ENCODE results near the gene RXRB. TPM values are rescaled to one million over a fixed set of nuclear protein-coding genes. Genes with fewer than 3 reads are reported as not detected.

Gene RXRB
- total RNA-seq, 2 donors from 2014 or later, result 24.8 to 27.2 TPM

DNA sequence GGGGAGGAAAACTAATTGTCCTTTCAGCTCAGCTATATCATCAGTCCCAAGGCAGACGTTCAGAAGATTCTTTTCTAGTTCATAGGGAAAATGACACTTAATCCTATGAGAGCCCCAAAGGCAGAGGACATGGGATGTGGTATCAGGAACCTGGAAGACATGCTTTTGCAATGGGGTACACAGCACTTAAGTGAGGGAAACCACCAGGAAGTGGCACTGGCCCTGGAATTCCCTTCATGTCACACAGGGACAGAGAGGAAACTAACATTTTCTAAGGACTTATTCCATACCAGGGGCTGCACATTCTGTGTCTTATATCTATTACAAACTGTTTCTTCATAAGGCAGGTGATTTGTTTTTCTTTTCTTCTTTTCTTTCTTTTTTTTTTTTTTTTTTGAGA lies 43.0 kb upstream of the RXRB start:
- 56 to 60% methylated on average over 1 of the region's 1 CpG for WGBS, 2 experiments (ENCODE audit: insufficient coverage in 1 of 2, insufficient read length in 1 of 2)
- no peaks in the 10 kb centered on the region for H3K9me3 Mint-ChIP-seq
- H3K27me3 Mint-ChIP-seq (ENCODE audit: insufficient read depth), result peaks cover 55% of the 10 kb centered on the region
- no peak overlapping the region for H3K4me3 Mint-ChIP-seq
- Histone ChIP-seq H3K9ac (ENCODE audit: extremely low read depth, low read length, poor library complexity, severe bottlenecking) (no peak overlapping the region), H3K9me3 (ENCODE audit: control insufficient read depth, low read length) (no peaks in the 10 kb centered on the region), H3K4me1 (ENCODE audit: control insufficient read depth, insufficient read depth, low read length) (peaks cover 1% of the 10 kb centered on the region), H3K27me3 (ENCODE audit: control insufficient read depth, insufficient read depth, low read length, poor library complexity, severe bottlenecking) (peaks cover 42% of the 10 kb centered on the region), H3K4me3 (ENCODE audit: low read length) (no peak overlapping the region), H3K27ac (ENCODE audit: low read depth, low read length) (no peak overlapping the region), H3K36me3 (ENCODE audit: control insufficient read depth, insufficient read depth, low read length) (no peaks in the 10 kb centered on the region)
- DNase-seq, result no peak
- peaks cover 3% of the 10 kb centered on the region for H3K4me1 Mint-ChIP-seq
- no peaks in the 10 kb centered on the region for H3K36me3 Mint-ChIP-seq (ENCODE audit: low read depth)
- TF ChIP-seq, protein P1, sequence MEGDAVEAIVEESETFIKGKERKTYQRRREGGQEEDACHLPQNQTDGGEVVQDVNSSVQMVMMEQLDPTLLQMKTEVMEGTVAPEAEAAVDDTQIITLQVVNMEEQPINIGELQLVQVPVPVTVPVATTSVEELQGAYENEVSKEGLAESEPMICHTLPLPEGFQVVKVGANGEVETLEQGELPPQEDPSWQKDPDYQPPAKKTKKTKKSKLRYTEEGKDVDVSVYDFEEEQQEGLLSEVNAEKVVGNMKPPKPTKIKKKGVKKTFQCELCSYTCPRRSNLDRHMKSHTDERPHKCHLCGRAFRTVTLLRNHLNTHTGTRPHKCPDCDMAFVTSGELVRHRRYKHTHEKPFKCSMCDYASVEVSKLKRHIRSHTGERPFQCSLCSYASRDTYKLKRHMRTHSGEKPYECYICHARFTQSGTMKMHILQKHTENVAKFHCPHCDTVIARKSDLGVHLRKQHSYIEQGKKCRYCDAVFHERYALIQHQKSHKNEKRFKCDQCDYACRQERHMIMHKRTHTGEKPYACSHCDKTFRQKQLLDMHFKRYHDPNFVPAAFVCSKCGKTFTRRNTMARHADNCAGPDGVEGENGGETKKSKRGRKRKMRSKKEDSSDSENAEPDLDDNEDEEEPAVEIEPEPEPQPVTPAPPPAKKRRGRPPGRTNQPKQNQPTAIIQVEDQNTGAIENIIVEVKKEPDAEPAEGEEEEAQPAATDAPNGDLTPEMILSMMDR (conservative IDR thresholded peaks at IDR 0.05), result no peak
- H3K27ac Mint-ChIP-seq, result no peak overlapping the region

DNA sequence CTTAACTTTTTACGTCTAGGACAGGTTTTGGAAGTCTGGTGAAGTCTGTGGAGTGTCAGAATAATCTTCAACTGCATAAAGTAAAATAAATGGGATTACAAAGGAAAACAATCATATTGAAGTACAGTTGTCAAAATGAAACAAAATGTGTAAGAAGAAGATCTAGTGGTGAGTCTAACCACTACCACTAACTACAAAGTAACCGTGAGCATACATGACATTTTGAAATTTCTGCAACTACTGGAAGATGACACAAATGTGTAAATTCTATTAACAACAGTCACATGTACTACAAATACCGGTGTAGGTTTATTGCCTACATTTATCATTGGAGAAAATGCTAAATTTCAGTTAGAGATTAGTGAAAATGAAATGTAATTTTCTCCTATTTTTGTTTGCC lies 41.5 kb upstream of the RXRB start:
- H3K9me3 Mint-ChIP-seq, result no peaks in the 10 kb centered on the region
- H3K27ac Mint-ChIP-seq, result no peak overlapping the region
- peaks cover 46% of the 10 kb centered on the region for H3K27me3 Mint-ChIP-seq (ENCODE audit: insufficient read depth)

DNA sequence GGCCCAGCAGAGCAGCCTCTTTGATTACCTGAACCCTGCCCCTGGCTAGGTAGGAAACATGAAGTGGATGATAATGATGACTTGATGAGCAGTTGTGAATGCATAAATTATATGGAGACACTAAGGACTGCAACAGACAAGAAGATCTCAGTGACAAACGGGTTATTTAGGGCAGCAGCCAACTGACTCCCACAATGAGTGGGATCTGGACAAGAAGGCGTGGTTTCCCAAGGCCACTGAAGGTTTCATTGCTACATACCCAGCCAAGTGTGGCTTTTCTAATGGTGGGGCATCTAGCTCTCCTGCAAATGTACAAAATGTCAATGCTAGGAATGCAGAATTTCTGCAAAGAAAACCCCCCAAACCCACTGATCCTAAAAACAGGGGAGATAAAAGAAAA lies 37.3 kb upstream of the RXRB start:
- peaks cover 31% of the 10 kb centered on the region for H3K27me3 Mint-ChIP-seq (ENCODE audit: insufficient read depth)

More for the DNA sequence above, 41.5 kb upstream of the RXRB start:
- H3K4me3 ChIP-seq (ENCODE audit: low read length), result no peak overlapping the region
- no peak overlapping the region for H3K4me3 Mint-ChIP-seq
- H3K9ac ChIP-seq (ENCODE audit: extremely low read depth, low read length, poor library complexity, severe bottlenecking), result no peak overlapping the region
- TF ChIP-seq, protein P1 (conservative IDR thresholded peaks at IDR 0.05), result no peak
- peaks cover 39% of the 10 kb centered on the region for H3K27me3 ChIP-seq (ENCODE audit: control insufficient read depth, insufficient read depth, low read length, poor library complexity, severe bottlenecking)
- H3K4me1 ChIP-seq (ENCODE audit: control insufficient read depth, insufficient read depth, low read length), result no peaks in the 10 kb centered on the region
- no peak overlapping the region for H3K27ac ChIP-seq (ENCODE audit: low read depth, low read length)
- no peak for DNase-seq
- 83 to 87% methylated on average over 1 to 3 of the region's 3 CpGs for WGBS, 2 experiments (ENCODE audit: insufficient coverage in 1 of 2, insufficient read length in 1 of 2)
- no peaks in the 10 kb centered on the region for H3K36me3 ChIP-seq (ENCODE audit: control insufficient read depth, insufficient read depth, low read length)
- peaks cover 2% of the 10 kb centered on the region for H3K4me1 Mint-ChIP-seq
- no peaks in the 10 kb centered on the region for H3K36me3 Mint-ChIP-seq (ENCODE audit: low read depth)
- H3K9me3 ChIP-seq (ENCODE audit: control insufficient read depth, low read length), result no peaks in the 10 kb centered on the region

More for the DNA sequence above, 37.3 kb upstream of the RXRB start:
- TF ChIP-seq, protein P1 (conservative IDR thresholded peaks at IDR 0.05), result no peak
- 84 to 93% methylated on average over 2 of the region's 2 CpGs for WGBS, 2 experiments (ENCODE audit: insufficient coverage in 1 of 2, insufficient read length in 1 of 2)
- Histone ChIP-seq H3K9ac (ENCODE audit: extremely low read depth, low read length, poor library complexity, severe bottlenecking) (no peak overlapping the region), H3K27me3 (ENCODE audit: control insufficient read depth, insufficient read depth, low read length, poor library complexity, severe bottlenecking) (peaks cover 15% of the 10 kb centered on the region), H3K36me3 (ENCODE audit: control insufficient read depth, insufficient read depth, low read length) (no peaks in the 10 kb centered on the region), H3K4me1 (ENCODE audit: control insufficient read depth, insufficient read depth, low read length) (no peaks in the 10 kb centered on the region), H3K27ac (ENCODE audit: low read depth, low read length) (no peak overlapping the region), H3K4me3 (ENCODE audit: low read length) (no peak overlapping the region), H3K9me3 (ENCODE audit: control insufficient read depth, low read length) (no peaks in the 10 kb centered on the region)
- DNase-seq, result peak; percentile 8
- H3K4me3 Mint-ChIP-seq, result no peak overlapping the region
- H3K4me1 Mint-ChIP-seq, result peaks cover 12% of the 10 kb centered on the region
- no peak overlapping the region for H3K27ac Mint-ChIP-seq
- H3K9me3 Mint-ChIP-seq, result no peaks in the 10 kb centered on the region
- H3K36me3 Mint-ChIP-seq (ENCODE audit: low read depth), result no peaks in the 10 kb centered on the region
